ENCODE results near the gene DENND4A.
A peak's percentile ranks its signal among the peaks of the same experiment; 100 is the strongest.
"Not testable (repeated sequence)": the region's sequence is repeated elsewhere in the genome, so short reads cannot be mapped to it uniquely, and the experiment has no call there.

DENND4A gene

DNA sequence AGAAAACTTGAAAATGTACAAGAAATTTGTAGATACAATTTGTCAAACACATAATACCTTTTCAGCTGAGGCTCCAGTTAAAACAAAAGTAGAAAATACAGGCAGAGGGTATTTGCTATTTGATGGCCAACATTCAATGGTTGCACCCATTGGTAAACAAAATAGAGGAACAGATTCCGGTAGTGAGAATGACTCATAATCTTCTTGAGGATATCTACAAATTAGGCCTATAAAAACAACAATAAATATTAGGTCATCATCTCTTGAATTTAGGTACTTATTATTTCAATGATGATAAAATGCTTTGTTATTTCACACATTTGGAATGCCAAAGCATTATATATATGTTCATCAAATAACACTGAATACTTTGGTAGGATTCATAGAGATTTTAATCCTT, 53.4 kb downstream of the DENND4A start:
- DNase-seq (ENCODE audit: low read depth), result peak; percentile 7
- TF ChIP-seq, protein P1, sequence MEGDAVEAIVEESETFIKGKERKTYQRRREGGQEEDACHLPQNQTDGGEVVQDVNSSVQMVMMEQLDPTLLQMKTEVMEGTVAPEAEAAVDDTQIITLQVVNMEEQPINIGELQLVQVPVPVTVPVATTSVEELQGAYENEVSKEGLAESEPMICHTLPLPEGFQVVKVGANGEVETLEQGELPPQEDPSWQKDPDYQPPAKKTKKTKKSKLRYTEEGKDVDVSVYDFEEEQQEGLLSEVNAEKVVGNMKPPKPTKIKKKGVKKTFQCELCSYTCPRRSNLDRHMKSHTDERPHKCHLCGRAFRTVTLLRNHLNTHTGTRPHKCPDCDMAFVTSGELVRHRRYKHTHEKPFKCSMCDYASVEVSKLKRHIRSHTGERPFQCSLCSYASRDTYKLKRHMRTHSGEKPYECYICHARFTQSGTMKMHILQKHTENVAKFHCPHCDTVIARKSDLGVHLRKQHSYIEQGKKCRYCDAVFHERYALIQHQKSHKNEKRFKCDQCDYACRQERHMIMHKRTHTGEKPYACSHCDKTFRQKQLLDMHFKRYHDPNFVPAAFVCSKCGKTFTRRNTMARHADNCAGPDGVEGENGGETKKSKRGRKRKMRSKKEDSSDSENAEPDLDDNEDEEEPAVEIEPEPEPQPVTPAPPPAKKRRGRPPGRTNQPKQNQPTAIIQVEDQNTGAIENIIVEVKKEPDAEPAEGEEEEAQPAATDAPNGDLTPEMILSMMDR (IDR thresholded peaks at IDR 0.05; ENCODE audit: insufficient read depth, low read depth, low read length, missing control alignments), result no peak
- no peak overlapping the region for H3K4me3 ChIP-seq (ENCODE audit: low read length)

DNA sequence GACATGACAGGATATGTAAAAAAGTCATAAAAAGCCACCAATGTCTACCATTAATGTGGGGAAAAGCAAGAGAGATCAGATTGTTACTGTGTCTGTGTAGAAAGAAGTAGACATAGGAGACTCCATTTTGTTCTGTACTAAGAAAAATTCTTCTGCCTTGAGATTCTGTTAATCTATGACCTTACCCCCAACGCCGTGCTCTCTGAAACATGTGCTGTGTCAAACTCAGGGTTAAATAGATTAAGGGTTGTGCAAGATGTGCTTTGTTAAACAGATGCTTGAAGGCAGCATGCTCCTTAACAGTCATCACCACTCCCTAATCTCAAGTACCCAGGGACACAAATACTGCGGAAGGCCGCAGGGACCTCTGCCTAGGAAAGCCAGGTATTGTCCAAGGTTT, 58.5 kb downstream of the DENND4A start:
- H3K4me3 ChIP-seq (ENCODE audit: low read length); DNase-seq (ENCODE audit: low read depth): not testable (repeated sequence)

DNA sequence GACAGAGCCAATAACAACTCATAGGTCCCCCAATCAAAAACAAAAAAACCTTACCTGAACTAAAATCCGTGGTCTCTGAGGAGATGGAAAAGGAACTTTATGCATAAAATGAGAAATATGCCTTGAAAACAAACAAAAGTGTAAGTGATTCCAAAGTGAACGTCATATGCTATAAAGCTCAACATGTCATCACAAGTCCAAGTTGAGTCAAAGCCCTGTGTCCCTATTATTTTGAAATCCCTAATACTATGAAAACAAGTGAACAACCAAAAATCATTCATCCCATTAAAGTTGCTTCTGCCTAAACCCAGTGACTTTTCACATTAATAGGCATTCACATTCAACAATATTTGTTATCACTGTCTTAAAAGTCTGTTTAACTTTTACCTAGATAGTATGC, 59.4 kb downstream of the DENND4A start:
- DNase-seq (ENCODE audit: low read depth), result peak; percentile 81
- H3K4me3 ChIP-seq (ENCODE audit: low read length), result peak overlapping the region; percentile 28
- TF ChIP-seq, protein P1 (IDR thresholded peaks at IDR 0.05; ENCODE audit: insufficient read depth, low read depth, low read length, missing control alignments), result no peak

DNA sequence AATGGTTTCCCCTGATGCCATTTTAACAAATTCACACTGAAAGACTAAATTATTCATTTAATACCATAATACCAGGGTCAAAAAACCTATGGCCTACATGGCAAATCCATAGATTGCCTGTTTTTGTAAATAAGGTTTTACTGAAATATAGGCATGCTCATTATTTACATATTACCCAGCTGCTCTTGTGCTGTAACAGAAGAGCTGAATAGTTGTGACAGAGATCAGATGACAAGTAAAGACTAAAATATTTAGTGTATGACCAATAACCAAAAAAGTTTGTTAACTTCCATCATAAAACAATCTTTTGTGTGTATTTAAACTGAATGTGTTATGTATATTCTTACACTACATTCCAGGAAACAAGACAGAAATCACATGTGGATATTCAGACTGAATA, 60.2 kb downstream of the DENND4A start:
- H3K4me3 ChIP-seq (ENCODE audit: low read length), result peak overlapping the region; percentile 28
- DNase-seq (ENCODE audit: low read depth), result peak; percentile 15
- TF ChIP-seq, protein P1 (IDR thresholded peaks at IDR 0.05; ENCODE audit: insufficient read depth, low read depth, low read length, missing control alignments), result no peak

DNA sequence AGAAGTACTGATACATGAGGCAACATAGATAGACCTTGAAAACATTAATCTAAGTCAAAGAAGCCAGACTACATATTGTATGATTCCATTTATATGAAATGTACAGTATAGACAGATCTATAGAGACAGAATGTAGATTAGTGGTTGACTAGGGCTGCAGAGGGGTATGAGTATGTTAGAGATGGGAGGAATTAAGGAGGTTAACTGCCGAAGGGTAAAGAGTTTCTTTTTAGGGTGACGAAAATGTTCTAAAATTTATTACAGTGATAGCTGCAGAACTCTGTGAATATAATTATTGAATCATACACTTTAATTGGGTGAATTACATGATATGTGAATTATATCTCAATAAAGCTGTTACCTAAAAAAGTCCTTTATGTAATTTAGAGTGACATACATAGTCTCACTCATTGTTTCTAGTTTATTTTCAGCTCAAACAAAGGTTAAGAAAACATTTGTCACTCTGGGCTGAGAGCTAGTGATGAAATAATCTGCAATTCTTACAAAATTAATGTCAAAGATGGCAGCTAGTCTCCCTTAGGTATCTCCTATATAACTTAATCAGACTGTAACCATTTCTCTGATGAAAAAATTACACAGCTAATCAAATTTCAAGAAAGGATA, 61.4 kb downstream of the DENND4A start:
- no peak overlapping the region for H3K4me3 ChIP-seq (ENCODE audit: low read length)
- DNase-seq (ENCODE audit: low read depth), result peak; percentile 24
- TF ChIP-seq, protein P1 (IDR thresholded peaks at IDR 0.05; ENCODE audit: insufficient read depth, low read depth, low read length, missing control alignments), result no peak

DNA sequence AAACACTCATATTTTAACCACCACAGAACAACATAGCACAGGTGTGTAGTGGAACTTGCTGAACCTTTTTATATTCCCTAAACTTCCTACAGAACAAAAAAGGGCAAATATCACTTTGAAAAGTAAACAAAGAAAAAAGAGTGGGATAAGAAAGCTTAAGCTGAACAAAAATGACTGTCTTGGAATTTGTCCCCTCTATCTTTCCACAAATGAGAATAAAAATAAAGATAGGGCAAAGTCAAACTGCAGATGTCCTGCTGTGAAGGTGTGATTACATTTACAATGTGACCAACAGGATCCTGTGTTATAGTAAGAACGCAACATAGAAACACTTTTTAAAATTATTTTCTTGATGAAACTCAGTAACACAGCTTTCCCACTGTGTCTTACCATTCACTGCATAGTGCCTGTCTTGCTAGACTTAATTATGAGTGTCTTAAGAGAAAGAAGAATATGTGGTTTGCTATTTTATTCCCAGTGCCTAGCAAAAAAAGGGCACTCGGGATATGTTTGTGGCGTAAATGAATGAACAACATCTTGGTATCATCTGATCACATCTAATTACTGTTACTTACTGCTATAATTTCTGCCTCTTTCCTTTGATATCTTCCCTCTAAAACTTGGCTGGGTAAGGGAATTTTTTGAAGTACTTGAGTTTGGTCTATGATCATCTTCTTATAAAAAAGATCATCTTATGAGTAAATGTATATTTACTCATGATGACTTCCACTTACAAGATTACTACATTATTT, 67.5 kb downstream of the DENND4A start:
- TF ChIP-seq, protein P1 (IDR thresholded peaks at IDR 0.05; ENCODE audit: insufficient read depth, low read depth, low read length, missing control alignments), result no peak
- no peak overlapping the region for H3K4me3 ChIP-seq (ENCODE audit: low read length)
- no peak for DNase-seq (ENCODE audit: low read depth)

DNA sequence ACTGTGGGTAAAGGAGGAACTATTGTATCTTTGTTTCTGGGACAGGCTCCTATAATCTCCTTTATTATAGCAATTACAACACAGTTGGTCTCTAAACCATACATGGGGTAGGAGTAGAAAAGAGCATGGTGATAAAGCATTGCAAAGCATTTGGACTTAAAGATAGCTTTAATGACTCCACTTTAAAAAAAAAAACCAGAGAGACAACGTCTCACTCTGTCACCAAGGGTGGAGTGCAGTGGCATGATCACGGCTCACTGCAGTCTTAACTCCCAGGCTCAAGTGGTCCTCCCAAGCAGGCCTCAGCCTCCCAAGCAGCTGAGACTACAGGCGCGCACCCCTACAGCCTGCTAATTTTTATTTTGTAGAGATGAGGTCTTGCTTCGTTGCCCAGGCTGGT, 68.2 kb downstream of the DENND4A start:
- H3K4me3 ChIP-seq (ENCODE audit: low read length), result no peak overlapping the region
- DNase-seq (ENCODE audit: low read depth), result no peak
- TF ChIP-seq, protein P1 (IDR thresholded peaks at IDR 0.05; ENCODE audit: insufficient read depth, low read depth, low read length, missing control alignments), result no peak

All from epithelial cell of esophagus (primary cell).